ENCODE data around the gene ZSWIM1.
"Not testable (repeated sequence)": the region's sequence is repeated elsewhere in the genome, so short reads cannot be mapped to it uniquely, and the experiment has no call there.

The ZSWIM1 gene

GRCh38 chr20:45899046-45899835, 18.2 kb downstream of the ZSWIM1 start:
- Histone ChIP-seq H3K9me3 (no peaks in the 10 kb centered on the region), H3K27me3 (no peaks in the 10 kb centered on the region), H3K4me1 (no peaks in the 10 kb centered on the region), H3K4me3 (no peak overlapping the region), H3K27ac (no peak overlapping the region), H3K36me3 (peaks cover 19 to 64% (median 62%) of the 10 kb centered on the region in 3 donors)
- intact Hi-C loops (cut with DNase I; ENCODE audit: low total_unique reads): no loop called here
- no peak for DNase-seq
- no peak for TF ChIP-seq CTCF (IDR thresholded peaks at IDR 0.05)

GRCh38 chr20:45901332-45901731, 20.3 kb downstream of the ZSWIM1 start:
- intact Hi-C loops (cut with DNase I; ENCODE audit: low total_unique reads); H3K27ac ChIP-seq; H3K9me3 ChIP-seq; H3K4me3 ChIP-seq; H3K4me1 ChIP-seq; DNase-seq; H3K27me3 ChIP-seq: not testable (repeated sequence)
- H3K36me3 ChIP-seq: peaks cover 14 to 52% (median 48%) of the 10 kb centered on the region in 3 donors

GRCh38 chr20:45902199-45902701, 21.2 kb downstream of the ZSWIM1 start:
- no peak overlapping the region for H3K27ac ChIP-seq
- H3K4me3 ChIP-seq: no peak overlapping the region
- intact Hi-C loops (cut with DNase I; ENCODE audit: low total_unique reads): no loop called here
- H3K36me3 ChIP-seq: peaks cover 8 to 43% (median 41%) of the 10 kb centered on the region in 3 donors
- no peaks in the 10 kb centered on the region for H3K27me3 ChIP-seq
- no peak for TF ChIP-seq CTCF (IDR thresholded peaks at IDR 0.05)
- no peaks in the 10 kb centered on the region for H3K4me1 ChIP-seq
- no peaks in the 10 kb centered on the region for H3K9me3 ChIP-seq
- no peak for DNase-seq

GRCh38 chr20:45904583-45905504, 23.8 kb downstream of the ZSWIM1 start:
- Histone ChIP-seq H3K4me1 (no peaks in the 10 kb centered on the region), H3K36me3 (peaks cover 0 to 18% (median 18%) of the 10 kb centered on the region in 3 donors), H3K4me3 (no peak overlapping the region), H3K9me3 (no peaks in the 10 kb centered on the region), H3K27ac (no peak overlapping the region), H3K27me3 (no peaks in the 10 kb centered on the region)
- intact Hi-C loops (cut with DNase I; ENCODE audit: low total_unique reads): no loop called here
- DNase-seq: no peak
- no peak for TF ChIP-seq CTCF (IDR thresholded peaks at IDR 0.05)

GRCh38 chr20:45905505-45906079, 24.6 kb downstream of the ZSWIM1 start:
- H3K9me3 ChIP-seq: no peaks in the 10 kb centered on the region
- DNase-seq: no peak
- no peaks in the 10 kb centered on the region for H3K27me3 ChIP-seq
- H3K4me1 ChIP-seq: no peaks in the 10 kb centered on the region
- no peak overlapping the region for H3K27ac ChIP-seq
- no peak for TF ChIP-seq CTCF (IDR thresholded peaks at IDR 0.05)
- intact Hi-C loops (cut with DNase I; ENCODE audit: low total_unique reads): no loop called here
- H3K36me3 ChIP-seq: peaks cover 0 to 18% (median 13%) of the 10 kb centered on the region in 3 donors
- H3K4me3 ChIP-seq: no peak overlapping the region
